Adipocyte (in vitro differentiated cells): ENCODE measurements around the gene HOXB5.

ENCODE experiments used
- DNase-seq: peaks from one replicate; pipeline ENCODE4 v3.0.0-alpha.2; 2015; ENCODE audit warnings: low read depth
- H3K27me3 ChIP-seq: replicated peaks from 2 replicates; pipeline ENCODE4 v1.7.0; 2013; ENCODE audit warnings: mild to moderate bottlenecking, low read length, moderate library complexity; ENCODE audit not compliant: control insufficient read depth, insufficient read depth
- H3K36me3 ChIP-seq: 2 replicates; pipeline ENCODE4 v1.7.0; 2013; ENCODE audit warnings: low read length, mild to moderate bottlenecking, moderate library complexity; ENCODE audit not compliant: control insufficient read depth, insufficient read depth, severe bottlenecking
- H3K4me1 ChIP-seq: 2 replicates; pipeline ENCODE4 v1.7.0; 2013; ENCODE audit warnings: mild to moderate bottlenecking, low read length, moderate library complexity; ENCODE audit not compliant: control insufficient read depth, insufficient read depth
- H3K4me3 ChIP-seq: 2 replicates; pipeline ENCODE4 v1.7.0; 2013; ENCODE audit warnings: mild to moderate bottlenecking, low read length, moderate library complexity
- H3K9ac ChIP-seq: 2 replicates; pipeline ENCODE4 v1.7.0; 2013; ENCODE audit warnings: mild to moderate bottlenecking, low read length, moderate library complexity
- H3K9me3 ChIP-seq: 2 replicates; pipeline ENCODE4 v1.7.0; 2013; ENCODE audit warnings: mild to moderate bottlenecking, low read length, moderate library complexity; ENCODE audit not compliant: control insufficient read depth

The HOXB5 gene

GRCh38 chr17:48619826-48620449, 26.4 kb upstream of the HOXB5 start:
- H3K27me3 ChIP-seq = peaks cover 85% of the 10 kb centered on the region
- no peak for DNase-seq

DNA sequence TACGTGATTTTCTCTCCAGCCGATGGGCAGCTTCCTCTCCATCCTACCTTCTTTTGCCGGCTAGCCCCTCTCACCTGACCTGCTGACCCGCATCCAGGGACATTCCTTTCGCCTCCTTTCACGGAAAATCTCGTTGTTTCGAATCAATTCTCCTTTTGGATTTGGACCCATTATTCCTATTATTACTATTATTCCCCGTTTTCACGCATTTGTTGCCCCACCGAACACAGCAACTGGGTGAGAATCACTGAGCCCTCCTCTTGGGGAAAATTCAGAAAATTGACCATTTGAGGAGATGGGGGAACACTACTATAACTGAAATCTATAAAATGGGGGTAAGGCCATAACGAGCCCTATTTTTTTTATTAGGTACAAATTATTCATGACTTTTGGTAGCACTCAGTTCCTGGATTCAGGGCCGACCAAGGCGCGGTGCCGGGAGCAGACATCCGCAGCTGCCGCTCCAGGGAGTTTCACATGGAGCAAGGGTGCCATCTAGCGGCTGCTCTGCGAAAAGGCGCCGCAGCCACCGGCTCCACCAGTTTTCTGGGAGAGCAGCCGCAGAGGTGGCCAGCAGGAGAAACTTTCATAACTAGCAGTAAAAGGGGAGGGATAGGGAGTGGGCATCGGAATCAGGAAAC, 24.8 kb upstream of the HOXB5 start:
- H3K4me3 ChIP-seq = peak overlapping the region; percentile 80
- no peak overlapping the region for H3K9ac ChIP-seq

More at GRCh38 chr17:48619826-48620449, 26.4 kb upstream of the HOXB5 start:
- no peak overlapping the region for H3K9ac ChIP-seq
- peaks cover 9% of the 10 kb centered on the region for H3K4me1 ChIP-seq
- no peaks in the 10 kb centered on the region for H3K9me3 ChIP-seq
- no peaks in the 10 kb centered on the region for H3K36me3 ChIP-seq
- no peak overlapping the region for H3K4me3 ChIP-seq

DNA sequence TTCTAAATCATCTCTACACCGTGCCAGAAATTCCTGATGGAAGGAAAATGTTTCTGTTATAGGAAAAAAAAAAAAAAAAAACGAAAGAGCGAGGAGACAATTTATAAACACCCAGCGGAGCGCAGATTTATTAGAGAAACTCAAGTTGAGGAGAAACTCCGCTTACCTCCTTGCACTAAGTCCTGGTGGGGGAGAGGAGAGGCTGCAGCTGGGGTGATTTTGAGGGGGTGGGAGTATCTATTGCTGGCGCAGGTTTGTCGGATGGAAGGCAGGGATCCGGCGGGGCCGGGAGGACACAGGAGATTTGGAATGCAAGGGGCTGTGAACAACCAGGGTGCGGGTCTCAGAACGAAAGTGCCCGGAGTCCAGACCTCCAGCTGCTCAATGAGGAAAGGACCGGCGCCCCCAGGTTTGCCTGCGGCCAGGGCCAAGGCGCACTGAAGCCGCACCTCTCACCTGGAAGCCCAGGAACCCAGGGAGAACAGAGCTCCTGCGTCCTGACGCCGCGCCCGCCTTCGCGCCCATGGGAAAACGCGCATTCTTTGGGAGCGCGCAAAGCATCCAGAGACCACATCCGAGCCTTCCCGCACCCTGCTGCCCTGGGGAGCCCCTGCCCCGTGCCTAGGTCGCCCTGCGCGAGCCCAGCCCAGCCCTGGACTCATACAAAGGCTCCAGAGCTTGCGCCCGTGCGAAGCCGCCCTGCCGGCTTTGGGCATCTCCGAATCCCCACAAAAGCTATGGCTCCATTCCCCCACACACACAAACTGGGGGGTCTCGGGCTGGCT, 24.1 kb upstream of the HOXB5 start:
- H3K4me3 ChIP-seq = peak overlapping the region; percentile 51
- H3K36me3 ChIP-seq = no peaks in the 10 kb centered on the region
- H3K9ac ChIP-seq = no peak overlapping the region
- peaks cover 9% of the 10 kb centered on the region for H3K4me1 ChIP-seq
- peaks cover 63% of the 10 kb centered on the region for H3K27me3 ChIP-seq
- DNase-seq = no peak
- no peaks in the 10 kb centered on the region for H3K9me3 ChIP-seq

More for the DNA sequence above, 24.8 kb upstream of the HOXB5 start:
- Histone ChIP-seq H3K9me3 (no peaks in the 10 kb centered on the region), H3K27me3 (peaks cover 70% of the 10 kb centered on the region), H3K4me1 (peaks cover 9% of the 10 kb centered on the region), H3K36me3 (no peaks in the 10 kb centered on the region)
- DNase-seq = peak; percentile 92

DNA sequence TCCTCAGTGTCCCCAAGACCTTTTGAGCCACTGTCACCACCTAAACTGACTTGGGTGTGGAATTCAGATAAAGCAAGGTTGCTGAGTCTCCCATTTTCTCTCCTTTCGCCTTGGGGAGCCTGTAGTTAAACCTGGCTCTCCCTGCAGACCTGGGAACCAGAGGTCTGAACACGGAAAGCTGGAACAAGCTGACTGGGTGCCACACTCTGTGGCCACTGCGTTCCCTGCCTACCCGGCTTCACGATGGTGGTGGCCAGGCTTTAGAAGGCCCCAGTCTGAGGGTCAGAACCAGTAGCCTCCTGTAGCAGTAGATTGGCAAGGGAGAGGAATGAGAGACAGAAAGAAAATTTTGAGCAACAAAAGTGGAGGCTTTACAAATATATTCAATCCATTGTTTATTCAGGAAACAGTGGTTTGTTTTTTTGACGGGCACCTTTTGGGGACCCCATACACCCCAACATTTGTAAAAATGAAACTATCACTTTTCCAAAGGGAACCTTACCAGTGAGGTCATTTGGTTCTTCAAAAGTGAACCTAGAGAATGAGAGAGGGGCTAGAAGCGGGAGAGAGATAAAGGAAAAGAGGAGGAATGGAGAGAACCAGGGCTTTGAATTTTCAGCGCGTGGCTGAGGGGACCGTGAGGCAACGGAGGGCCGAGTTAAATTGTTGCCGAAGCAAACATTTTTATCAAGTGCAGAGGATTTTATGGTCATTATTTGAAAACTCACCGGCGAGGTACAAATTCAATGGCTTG, 23.3 kb upstream of the HOXB5 start:
- Histone ChIP-seq H3K9me3 (no peaks in the 10 kb centered on the region), H3K36me3 (no peaks in the 10 kb centered on the region), H3K4me1 (peaks cover 9% of the 10 kb centered on the region), H3K27me3 (peaks cover 55% of the 10 kb centered on the region), H3K9ac (no peak overlapping the region), H3K4me3 (no peak overlapping the region)
- DNase-seq = no peak

DNA sequence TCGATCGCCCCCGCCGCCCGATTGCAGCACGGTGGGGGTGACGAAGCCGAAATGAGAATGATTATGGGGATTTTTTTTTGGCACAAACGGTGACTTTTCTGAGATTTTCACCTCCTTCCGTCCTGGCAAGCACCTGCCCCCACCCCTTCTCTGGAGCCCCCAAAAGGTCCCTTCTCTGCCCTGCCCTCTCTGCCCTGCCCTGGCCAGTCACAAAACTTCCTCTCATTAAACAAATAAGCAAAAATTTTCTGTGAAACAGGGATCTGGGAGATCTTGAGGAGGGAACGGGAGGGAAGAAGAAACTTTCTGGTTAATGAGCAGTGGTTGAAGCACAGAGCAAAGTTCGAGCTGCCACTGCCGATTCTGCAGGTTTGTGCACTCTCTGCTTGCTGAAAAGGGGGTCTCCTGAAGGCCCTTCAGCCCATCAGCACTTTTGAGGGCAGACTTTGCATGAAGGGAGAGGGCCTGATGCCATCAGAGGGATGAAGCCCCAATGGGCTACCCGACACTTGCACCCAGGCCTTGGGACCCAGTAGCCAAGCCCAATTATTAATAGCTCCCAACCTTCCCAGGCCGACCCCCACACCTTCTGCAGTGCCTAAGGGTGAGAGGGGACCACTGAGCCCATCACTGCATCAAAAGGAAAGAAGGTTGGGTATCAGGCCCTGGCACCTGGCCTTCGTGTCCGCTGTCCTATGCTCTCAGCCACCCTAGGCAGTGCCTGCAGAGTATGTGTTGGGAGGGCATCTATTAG, 22.6 kb upstream of the HOXB5 start:
- no peak overlapping the region for H3K4me3 ChIP-seq
- H3K9ac ChIP-seq = no peak overlapping the region
- no peaks in the 10 kb centered on the region for H3K36me3 ChIP-seq

GRCh38 chr17:48615047-48615962, 21.7 kb upstream of the HOXB5 start, which contains the start of gene HOXB8:
Gene HOXB8 (minus strand): TSS chr17:48615292. CDS start chr17:48614704, 588 bp downstream.
- Histone ChIP-seq H3K4me3 (peak within 1 kb of the TSS; percentile 75), H3K4me1 (peaks cover 12% of the 10 kb centered on the region), H3K27me3 (peaks cover 40% of the 10 kb centered on the region)

More for the DNA sequence above, 22.6 kb upstream of the HOXB5 start:
- Histone ChIP-seq H3K4me1 (peaks cover 12% of the 10 kb centered on the region), H3K27me3 (peaks cover 47% of the 10 kb centered on the region), H3K9me3 (no peaks in the 10 kb centered on the region)
- DNase-seq = no peak

DNA sequence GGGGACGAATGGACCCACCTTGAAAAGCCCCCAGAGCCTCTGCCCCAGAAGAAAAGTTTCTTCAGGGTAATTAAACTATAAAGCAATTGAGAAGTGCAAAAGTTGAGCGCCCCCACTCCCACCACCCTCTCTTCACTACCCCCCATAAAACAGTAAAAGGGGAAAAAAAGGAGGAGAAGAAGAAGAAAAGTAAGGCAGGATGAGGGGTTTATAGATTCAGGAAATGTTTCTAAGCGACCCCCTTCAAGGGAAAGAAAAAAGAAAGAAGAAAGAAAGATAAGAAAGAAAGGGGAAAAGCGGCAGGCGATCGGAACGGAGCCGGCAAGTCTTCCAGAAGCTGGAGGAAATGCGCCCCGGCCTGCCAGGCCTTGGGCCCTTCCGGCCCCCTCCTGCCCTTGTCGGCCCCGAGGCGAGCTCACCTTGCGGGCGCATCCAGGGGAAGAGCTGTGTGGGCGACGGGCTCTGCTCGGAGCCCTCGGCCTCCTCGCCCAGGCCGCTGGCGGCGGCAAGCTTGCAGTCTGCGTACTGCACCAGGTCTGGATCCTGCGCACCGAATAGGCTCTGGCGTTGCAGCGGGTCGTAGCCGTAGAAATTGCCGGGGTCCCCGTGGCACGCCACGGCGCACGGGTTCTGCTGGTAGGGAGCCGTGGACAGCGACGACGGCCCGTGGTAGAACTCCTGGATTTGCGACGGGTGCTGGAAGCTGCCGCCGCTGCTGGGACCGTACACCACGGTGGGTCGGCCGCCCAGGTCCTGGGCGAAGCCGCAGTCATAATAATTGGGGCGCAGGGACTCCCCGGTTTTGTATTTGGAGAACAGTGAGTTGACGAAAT, 20.5 kb upstream of the HOXB5 start:
- no peak for DNase-seq
- Histone ChIP-seq H3K27me3 (peaks cover 30% of the 10 kb centered on the region), H3K4me1 (peaks cover 22% of the 10 kb centered on the region), H3K9ac (peak overlapping the region; percentile 85), H3K9me3 (no peaks in the 10 kb centered on the region), H3K36me3 (no peaks in the 10 kb centered on the region), H3K4me3 (peak overlapping the region; percentile 75)

More at GRCh38 chr17:48615047-48615962, 21.7 kb upstream of the HOXB5 start, which contains the start of gene HOXB8:
- Histone ChIP-seq H3K9ac (peak within 1 kb of the TSS; percentile 85), H3K36me3 (no peaks in the 10 kb centered on the region), H3K9me3 (no peaks in the 10 kb centered on the region)
- DNase-seq = no peak

DNA sequence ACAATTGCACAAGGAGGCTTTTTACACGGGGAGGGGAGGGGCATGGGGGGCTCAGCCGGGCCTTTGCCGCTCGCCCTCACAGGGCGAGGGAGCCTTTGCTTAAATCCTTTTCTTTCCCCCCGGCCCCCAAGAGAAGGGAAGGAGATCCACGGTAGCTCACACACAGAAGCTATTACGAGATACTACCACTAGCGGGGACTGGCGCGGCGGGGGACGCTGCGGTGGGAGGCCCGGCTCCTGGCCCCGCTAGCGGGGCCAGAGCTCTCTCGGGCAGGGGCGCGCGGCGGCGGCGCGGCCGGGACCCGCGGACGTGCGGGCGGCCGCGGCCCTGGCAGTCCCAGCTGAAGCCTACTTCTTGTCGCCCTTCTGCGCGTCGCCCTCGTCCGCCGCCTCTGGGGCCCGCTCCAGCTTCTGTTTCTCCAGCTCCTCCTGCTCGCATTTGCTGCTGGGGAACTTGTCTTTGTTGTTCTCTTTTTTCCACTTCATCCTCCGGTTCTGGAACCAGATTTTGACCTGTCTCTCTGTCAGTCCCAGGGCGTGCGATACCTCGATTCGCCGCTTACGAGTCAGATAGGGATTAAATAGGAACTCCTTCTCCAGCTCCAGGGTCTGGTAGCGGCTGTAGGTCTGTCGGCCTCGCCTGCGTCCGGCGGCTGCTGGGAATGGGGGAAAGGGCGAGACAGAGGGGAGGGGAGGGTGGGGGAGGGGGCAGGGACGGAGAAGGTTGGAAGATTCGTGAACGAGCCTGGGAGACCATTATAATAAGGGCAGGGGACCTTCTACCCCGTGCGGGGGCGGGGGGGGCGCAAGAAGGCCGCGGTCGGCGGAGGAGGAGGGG, 19.5 kb upstream of the HOXB5 start:
- peak overlapping the region; percentile 94 for H3K9ac ChIP-seq
- H3K4me1 ChIP-seq = peaks cover 22% of the 10 kb centered on the region
- H3K4me3 ChIP-seq = peak overlapping the region; percentile 86
- DNase-seq = no peak
- H3K36me3 ChIP-seq = no peaks in the 10 kb centered on the region
- H3K27me3 ChIP-seq = peaks cover 27% of the 10 kb centered on the region
- H3K9me3 ChIP-seq = no peaks in the 10 kb centered on the region

GRCh38 chr17:48612456-48612853, 18.9 kb upstream of the HOXB5 start:
- no peaks in the 10 kb centered on the region for H3K36me3 ChIP-seq
- H3K4me1 ChIP-seq = peaks cover 18% of the 10 kb centered on the region
- peak overlapping the region; percentile 94 for H3K9ac ChIP-seq
- H3K4me3 ChIP-seq = peak overlapping the region; percentile 86
- DNase-seq = no peak
- peaks cover 21% of the 10 kb centered on the region for H3K27me3 ChIP-seq
- H3K9me3 ChIP-seq = no peaks in the 10 kb centered on the region
